ENCODE data around the gene THBS4. TPM values are rescaled to one million over a fixed set of nuclear protein-coding genes. Genes with fewer than 3 reads are reported as not detected.

The THBS4 gene
- total RNA-seq, 1 experiment from 2014 or later, result 0.36 TPM

DNA sequence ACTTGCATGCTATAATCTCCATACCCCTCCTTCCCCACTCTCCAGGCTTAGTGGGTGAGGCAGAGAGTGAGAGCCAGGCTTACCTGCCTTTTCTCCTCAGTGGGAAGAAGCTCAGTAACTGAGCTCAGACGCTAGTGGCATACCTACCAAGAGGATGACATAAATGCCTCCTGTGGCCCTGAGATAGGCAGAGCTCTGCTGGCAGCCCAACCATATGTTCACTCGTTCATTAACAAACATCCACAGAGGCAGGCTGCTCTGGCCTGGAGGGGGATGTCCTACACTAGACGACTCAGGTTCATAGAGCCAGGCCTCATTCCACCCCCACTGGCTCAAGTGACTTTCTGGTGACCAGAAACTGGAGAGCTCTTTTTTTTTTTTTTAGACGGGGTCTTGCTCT lies 81.3 kb downstream of the THBS4 start:
- no peak for DNase-seq (ENCODE audit: low read depth)

DNA sequence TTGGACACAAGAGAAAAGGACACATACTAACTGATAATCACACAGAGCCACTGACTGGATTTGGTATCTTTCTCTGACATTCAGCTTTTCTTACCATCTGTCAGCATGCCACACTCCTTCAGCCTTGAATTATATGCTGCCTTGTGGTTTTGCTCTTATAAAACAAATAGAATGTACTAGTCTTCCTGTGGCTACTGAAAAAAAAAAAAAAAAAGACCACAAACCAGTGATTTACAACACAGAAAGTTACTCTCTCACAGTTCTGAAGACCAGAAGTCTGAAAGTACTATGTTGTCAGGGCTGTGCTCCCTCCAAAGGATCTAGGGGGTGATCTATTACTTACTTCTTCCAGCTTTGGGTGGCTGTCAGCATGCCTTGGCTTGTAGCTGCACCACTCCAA lies 82.3 kb downstream of the THBS4 start:
- peak; percentile 17 for DNase-seq (ENCODE audit: low read depth)

GRCh38 chr5:80119372-80119771 lies 84.2 kb downstream of the THBS4 start:
- DNase-seq (ENCODE audit: low read depth), result no peak

GRCh38 chr5:80122579-80122978 lies 87.4 kb downstream of the THBS4 start:
- DNase-seq (ENCODE audit: low read depth), result no peak

GRCh38 chr5:80124121-80124918 lies 89.2 kb downstream of the THBS4 start:
- DNase-seq (ENCODE audit: low read depth), result no peak

DNA sequence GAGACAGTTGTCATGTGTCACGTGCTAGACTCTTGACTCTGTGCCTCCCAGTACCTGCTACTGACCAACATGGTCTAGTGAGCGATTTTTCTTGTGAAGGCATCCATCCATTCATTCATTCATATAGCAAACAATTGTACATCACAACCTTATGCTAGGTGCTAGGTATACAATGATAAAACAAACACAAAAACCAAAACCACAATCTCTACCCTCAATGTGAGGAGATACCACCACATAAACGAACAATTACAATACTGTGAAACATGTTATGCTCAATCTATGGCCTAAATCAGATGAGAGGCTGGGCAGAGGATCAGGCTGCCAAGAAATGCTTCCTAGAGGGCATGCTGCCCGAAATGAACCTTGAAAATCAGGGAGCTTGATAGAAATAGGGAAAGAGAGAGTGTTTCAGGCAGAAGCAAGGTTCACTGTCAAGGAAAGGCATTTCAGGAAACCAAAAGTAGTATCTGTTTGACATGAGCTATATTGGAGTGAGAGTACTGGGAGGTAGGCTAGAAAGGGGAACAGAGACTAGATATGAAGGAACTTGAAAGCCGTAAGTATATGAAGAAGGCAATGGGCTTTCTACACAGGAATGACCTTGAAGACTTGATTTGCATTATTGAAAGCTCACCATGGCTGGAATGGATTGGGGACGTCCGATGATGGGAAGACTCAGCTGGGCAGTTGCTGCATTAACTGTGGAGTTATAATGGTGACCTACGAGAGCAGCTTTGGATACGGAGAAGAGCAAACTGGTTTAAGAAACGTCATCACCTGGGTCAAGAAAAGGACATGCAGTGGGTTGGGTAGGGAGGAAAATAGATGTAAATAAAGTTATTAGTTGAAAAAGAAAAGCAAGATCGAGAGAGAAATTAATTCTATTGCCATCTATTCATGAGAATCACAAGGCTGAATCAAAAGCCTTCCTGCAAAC lies 90.1 kb downstream of the THBS4 start:
- no peak for DNase-seq (ENCODE audit: low read depth)

DNA sequence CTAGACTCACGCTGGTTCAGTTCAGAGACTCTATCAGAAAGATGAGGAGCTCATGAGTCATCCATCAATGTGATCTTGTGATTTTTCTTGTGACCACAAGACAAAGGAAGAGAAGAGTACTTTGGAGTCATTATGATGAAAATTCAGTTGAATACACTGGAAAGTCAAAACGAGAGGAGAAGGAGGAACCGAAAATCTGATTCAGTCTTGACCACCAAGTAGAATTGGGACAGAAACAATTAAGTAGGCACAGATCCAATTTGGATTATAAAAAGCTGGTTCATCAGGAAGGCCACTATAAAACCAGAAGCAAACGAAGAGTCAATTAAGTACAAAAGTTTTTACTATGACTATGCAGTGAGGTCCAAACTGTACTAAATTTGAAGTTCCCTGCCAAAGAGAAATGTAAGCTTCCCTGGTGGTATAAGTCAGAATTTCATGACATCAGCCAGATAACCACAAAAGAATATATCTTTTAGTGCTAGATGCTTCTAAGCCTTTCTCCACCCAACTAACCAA lies 90.9 kb downstream of the THBS4 start:
- DNase-seq (ENCODE audit: low read depth), result peak; percentile 82

GRCh38 chr5:80127116-80127552 lies 92.0 kb downstream of the THBS4 start:
- DNase-seq (ENCODE audit: low read depth), result peak; percentile 28

DNA sequence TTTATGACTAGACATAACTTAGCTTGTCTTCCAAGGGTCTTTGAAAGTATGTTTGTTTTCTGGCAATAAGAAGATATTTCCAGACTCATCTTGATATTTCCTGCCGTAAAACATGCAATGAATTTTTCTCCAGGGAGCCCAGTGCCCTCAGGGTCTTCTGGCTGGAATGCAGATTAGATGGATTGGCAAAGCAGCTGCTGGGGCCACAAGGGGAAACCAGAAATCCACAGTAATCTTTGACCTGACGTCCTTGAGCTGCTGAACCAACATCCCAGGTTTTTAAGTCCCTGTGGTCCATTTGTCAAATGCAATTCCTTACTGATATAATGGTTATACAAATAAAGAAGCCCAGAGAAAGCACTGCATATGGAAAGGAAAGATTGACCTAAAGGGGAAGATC lies 93.0 kb downstream of the THBS4 start:
- DNase-seq (ENCODE audit: low read depth), result peak; percentile 81

DNA sequence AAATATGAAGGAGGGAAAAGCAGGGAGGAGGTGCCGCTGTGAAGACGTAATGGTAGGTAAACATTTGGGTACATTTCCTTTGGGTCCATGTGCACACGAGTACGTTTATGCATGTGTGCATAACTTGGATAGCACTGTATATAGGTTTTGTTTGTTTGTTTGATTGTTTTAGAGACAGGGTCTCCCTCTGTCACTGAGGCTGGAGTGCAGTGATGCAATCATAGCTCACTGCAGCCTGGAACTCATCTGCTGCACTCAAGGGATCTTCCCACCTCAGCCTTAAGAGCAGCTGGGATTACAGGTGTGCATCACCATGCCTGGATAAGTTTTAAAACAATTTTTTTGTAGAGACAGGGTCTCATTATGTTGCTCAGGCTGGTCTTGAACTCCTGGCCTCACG lies 94.0 kb downstream of the THBS4 start:
- no peak for DNase-seq (ENCODE audit: low read depth)

Other genes with a start within 250 kb of the THBS4 start
- gene MTX3, start 44.1 kb upstream of the THBS4 start, total RNA-seq (2014; rRNA removed; shearing (Covaris generic)), result 13.9 and 15.6 TPM in 2 replicates
- gene SERINC5, start 220.7 kb downstream of the THBS4 start, total RNA-seq (2014; rRNA removed; shearing (Covaris generic)), result 2.5 and 3.0 TPM in 2 replicates